Measurements from ENCODE around the gene AKR1E2.

- TF ChIP-seq, protein P1, sequence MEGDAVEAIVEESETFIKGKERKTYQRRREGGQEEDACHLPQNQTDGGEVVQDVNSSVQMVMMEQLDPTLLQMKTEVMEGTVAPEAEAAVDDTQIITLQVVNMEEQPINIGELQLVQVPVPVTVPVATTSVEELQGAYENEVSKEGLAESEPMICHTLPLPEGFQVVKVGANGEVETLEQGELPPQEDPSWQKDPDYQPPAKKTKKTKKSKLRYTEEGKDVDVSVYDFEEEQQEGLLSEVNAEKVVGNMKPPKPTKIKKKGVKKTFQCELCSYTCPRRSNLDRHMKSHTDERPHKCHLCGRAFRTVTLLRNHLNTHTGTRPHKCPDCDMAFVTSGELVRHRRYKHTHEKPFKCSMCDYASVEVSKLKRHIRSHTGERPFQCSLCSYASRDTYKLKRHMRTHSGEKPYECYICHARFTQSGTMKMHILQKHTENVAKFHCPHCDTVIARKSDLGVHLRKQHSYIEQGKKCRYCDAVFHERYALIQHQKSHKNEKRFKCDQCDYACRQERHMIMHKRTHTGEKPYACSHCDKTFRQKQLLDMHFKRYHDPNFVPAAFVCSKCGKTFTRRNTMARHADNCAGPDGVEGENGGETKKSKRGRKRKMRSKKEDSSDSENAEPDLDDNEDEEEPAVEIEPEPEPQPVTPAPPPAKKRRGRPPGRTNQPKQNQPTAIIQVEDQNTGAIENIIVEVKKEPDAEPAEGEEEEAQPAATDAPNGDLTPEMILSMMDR (IDR thresholded peaks at IDR 0.05; ENCODE audit: low read depth, low read length, missing input control) = no peak
- no peak for TF ChIP-seq TAF1 (conservative IDR thresholded peaks at IDR 0.05)
These were observed 22.2 kb upstream of the AKR1E2 start for GRCh38 chr10:4803822-4804221.
